ENCODE data around the gene RAET1G. TPM values are rescaled to one million over a fixed set of nuclear protein-coding genes. Genes with fewer than 3 reads are reported as not detected.

The RAET1G gene
- total RNA-seq, 1 donor from 2014 or later, result not detected

GRCh38 chr6:149872233-149872632 is 50.7 kb downstream of the RAET1G start:
- Histone ChIP-seq H3K36me3 (ENCODE audit: control insufficient read depth in 3 of 3, insufficient read depth in 3 of 3, low read length in 3 of 3) (no peaks in the 10 kb centered on the region), H3K4me1 (ENCODE audit: control insufficient read depth in 3 of 3, insufficient read depth in 3 of 3, low read length in 3 of 3) (no peaks in the 10 kb centered on the region), H3K4me3 (ENCODE audit: low read length in 3 of 3) (no peak overlapping the region)

GRCh38 chr6:149871182-149871581 is 51.7 kb downstream of the RAET1G start:
- no peak overlapping the region for H3K27ac ChIP-seq (ENCODE audit: low read depth, low read length)
- H3K36me3 ChIP-seq (ENCODE audit: control insufficient read depth in 3 of 3, insufficient read depth in 3 of 3, low read length in 3 of 3), result no peaks in the 10 kb centered on the region
- no peaks in the 10 kb centered on the region for H3K4me1 ChIP-seq (ENCODE audit: control insufficient read depth in 3 of 3, insufficient read depth in 3 of 3, low read length in 3 of 3)

More at GRCh38 chr6:149872233-149872632, 50.7 kb downstream of the RAET1G start:
- Histone ChIP-seq H3K9ac (ENCODE audit: low read depth in 1 of 3, low read length in 3 of 3) (no peak overlapping the region), H3K27me3 (ENCODE audit: control insufficient read depth in 3 of 3, insufficient read depth in 3 of 3, low read length in 3 of 3) (no peaks in the 10 kb centered on the region), H3K27ac (ENCODE audit: low read depth, low read length) (no peak overlapping the region), H3K9me3 (ENCODE audit: control insufficient read depth in 3 of 3, low read length in 3 of 3) (no peaks in the 10 kb centered on the region)

GRCh38 chr6:149869275-149869892 is 53.5 kb downstream of the RAET1G start:
- no peak overlapping the region for H3K27ac ChIP-seq (ENCODE audit: low read depth, low read length)
- no peak overlapping the region for H3K9ac ChIP-seq (ENCODE audit: low read depth in 1 of 3, low read length in 3 of 3)
- H3K4me1 ChIP-seq (ENCODE audit: control insufficient read depth in 3 of 3, insufficient read depth in 3 of 3, low read length in 3 of 3), result peaks cover 2 to 5% (median 4%) of the 10 kb centered on the region in 3 donors
- H3K36me3 ChIP-seq (ENCODE audit: control insufficient read depth in 3 of 3, insufficient read depth in 3 of 3, low read length in 3 of 3), result no peaks in the 10 kb centered on the region
- no peak overlapping the region for H3K4me3 ChIP-seq (ENCODE audit: low read length in 3 of 3)
- no peaks in the 10 kb centered on the region for H3K27me3 ChIP-seq (ENCODE audit: control insufficient read depth in 3 of 3, insufficient read depth in 3 of 3, low read length in 3 of 3)
- no peaks in the 10 kb centered on the region for H3K9me3 ChIP-seq (ENCODE audit: control insufficient read depth in 3 of 3, low read length in 3 of 3)

More at GRCh38 chr6:149871182-149871581, 51.7 kb downstream of the RAET1G start:
- Histone ChIP-seq H3K9ac (ENCODE audit: low read depth in 1 of 3, low read length in 3 of 3) (no peak overlapping the region), H3K9me3 (ENCODE audit: control insufficient read depth in 3 of 3, low read length in 3 of 3) (no peaks in the 10 kb centered on the region), H3K4me3 (ENCODE audit: low read length in 3 of 3) (no peak overlapping the region), H3K27me3 (ENCODE audit: control insufficient read depth in 3 of 3, insufficient read depth in 3 of 3, low read length in 3 of 3) (no peaks in the 10 kb centered on the region)

GRCh38 chr6:149867876-149868640 is 54.9 kb downstream of the RAET1G start:
- H3K27me3 ChIP-seq (ENCODE audit: control insufficient read depth in 3 of 3, insufficient read depth in 3 of 3, low read length in 3 of 3), result no peaks in the 10 kb centered on the region
- no peaks in the 10 kb centered on the region for H3K36me3 ChIP-seq (ENCODE audit: control insufficient read depth in 3 of 3, insufficient read depth in 3 of 3, low read length in 3 of 3)
- peaks cover 4 to 7% (median 6%) of the 10 kb centered on the region in 3 donors for H3K4me1 ChIP-seq (ENCODE audit: control insufficient read depth in 3 of 3, insufficient read depth in 3 of 3, low read length in 3 of 3)
- H3K4me3 ChIP-seq (ENCODE audit: low read length in 3 of 3), result no peak overlapping the region
- no peak overlapping the region for H3K27ac ChIP-seq (ENCODE audit: low read depth, low read length)
- H3K9me3 ChIP-seq (ENCODE audit: control insufficient read depth in 3 of 3, low read length in 3 of 3), result no peaks in the 10 kb centered on the region
- H3K9ac ChIP-seq (ENCODE audit: low read depth in 1 of 3, low read length in 3 of 3), result peak overlapping the region in 1 of 3 donors; percentile 8

Other genes starting within 250 kb of the RAET1G start
- 15.1 TPM for gene LATS1, start 205.0 kb downstream of the RAET1G start, total RNA-seq
- gene NUP43, start 176.6 kb downstream of the RAET1G start, total RNA-seq, result 17.2 TPM
- gene PCMT1, start 173.4 kb downstream of the RAET1G start, total RNA-seq, result 63.7 TPM
- 15.7 TPM for gene LRP11, start 58.8 kb downstream of the RAET1G start, total RNA-seq
- 1.0 TPM for gene RAET1E, start 25.0 kb downstream of the RAET1G start, total RNA-seq
- gene ULBP2, start 18.9 kb upstream of the RAET1G start, total RNA-seq, result not detected
- gene ULBP1, start 40.8 kb upstream of the RAET1G start, total RNA-seq, result not detected
- not detected for gene RAET1L, start 102.4 kb upstream of the RAET1G start, total RNA-seq
- gene ULBP3, start 146.0 kb upstream of the RAET1G start, total RNA-seq, result 1.0 TPM
- 14.1 TPM for gene PPP1R14C, start 219.9 kb upstream of the RAET1G start, total RNA-seq